Caki2 (cell line): ENCODE results near the gene G0S2. TPM values are rescaled to one million over a fixed set of nuclear protein-coding genes. Genes with fewer than 3 reads are reported as not detected.

ENCODE experiments used
- total RNA-seq: library from RNA; depleted of rRNA; stranded (reverse); fragments of >200 nt; shearing (Covaris generic); gene quantifications from 2 replicates; pipeline ENCODE4 v1.2.3, GENCODE V29; 2014; ENCODE audit warnings: low replicate concordance; rRNA removed

Gene G0S2
- total RNA-seq, 1 experiment from 2014 or later, result 8.1 TPM

Other genes starting within 250 kb of the G0S2 start
- gene CAMK1G, start 91.7 kb upstream of the G0S2 start, total RNA-seq, result 0.47 TPM in 1 of 2 replicates, not detected in the other
- 59.6 and 77.3 TPM in 2 replicates for gene LAMB3, start 23.0 kb upstream of the G0S2 start, total RNA-seq
- not detected in 2 replicates for gene HSD11B1, start 29.4 kb downstream of the G0S2 start, total RNA-seq
- not detected in 2 replicates for gene TRAF3IP3, start 80.6 kb downstream of the G0S2 start, total RNA-seq
- 5.2 and 5.9 TPM in 2 replicates for gene C1orf74, start 109.1 kb downstream of the G0S2 start, total RNA-seq
- gene IRF6, start 130.7 kb downstream of the G0S2 start, total RNA-seq, result not detected in 2 replicates
- gene UTP25, start 152.6 kb downstream of the G0S2 start, total RNA-seq, result 7.4 and 8.3 TPM in 2 replicates